ENCODE results near the gene SMNDC1. TPM values are rescaled to one million over a fixed set of nuclear protein-coding genes. Genes with fewer than 3 reads are reported as not detected.
"Not testable (repeated sequence)": the region's sequence is repeated elsewhere in the genome, so short reads cannot be mapped to it uniquely, and the experiment has no call there.

Gene SMNDC1
- total and polyA plus RNA-seq, 7 donors: 16.3 to 38.0 (median 24.4) TPM

- H3K36me3 ChIP-seq (ENCODE audit: insufficient read depth in 1 of 2, low read depth in 1 of 2): peaks cover 0 to 17% of the 10 kb centered on the region in 2 donors
- WGBS, 3 donors: 96 to 98% (median 96%) methylated on average over 4 to 5 of the region's 5 CpGs
- H3K4me3 ChIP-seq; H3K27ac ChIP-seq; DNase-seq; H3K9me3 ChIP-seq; intact Hi-C loops (cut with DNase I); H3K27me3 ChIP-seq (ENCODE audit: insufficient read depth in 3 of 3, low read length in 2 of 3); ATAC-seq: not testable (repeated sequence)
- peaks cover 12% of the 10 kb centered on the region for H3K4me1 ChIP-seq
Observed at GRCh38 chr10:110247833-110248232, 56.9 kb downstream of the SMNDC1 start.

GRCh38 chr10:110244550-110244949 is 60.2 kb downstream of the SMNDC1 start:
- ATAC-seq (no peak), DNase-seq (no peak)
- no peaks in the 10 kb centered on the region for H3K9me3 ChIP-seq
- 81 to 91% (median 87%) methylated on average over 3 of the region's 3 CpGs for WGBS, 3 donors
- H3K4me3 ChIP-seq: no peak overlapping the region
- H3K27ac ChIP-seq: no peak overlapping the region
- TF ChIP-seq CTCF (IDR thresholded peaks at IDR 0.05): no peak
- H3K36me3 ChIP-seq (ENCODE audit: insufficient read depth in 1 of 2, low read depth in 1 of 2): peaks cover 0 to 17% of the 10 kb centered on the region in 2 donors
- H3K27me3 ChIP-seq (ENCODE audit: insufficient read depth in 3 of 3, low read length in 2 of 3): no peaks in the 10 kb centered on the region
- intact Hi-C loops (cut with DNase I): no loop called here
- H3K4me1 ChIP-seq: peaks cover 15% of the 10 kb centered on the region

- H3K27me3 ChIP-seq (ENCODE audit: insufficient read depth in 3 of 3, low read length in 2 of 3): no peaks in the 10 kb centered on the region
- TF ChIP-seq CTCF (IDR thresholded peaks at IDR 0.05): no peak
- H3K36me3 ChIP-seq (ENCODE audit: insufficient read depth in 1 of 2, low read depth in 1 of 2): peaks cover 0 to 23% of the 10 kb centered on the region in 2 donors
- 89 to 93% (median 92%) methylated on average over 1 of the region's 1 CpG for whole genome bisulfite sequencing, 3 donors
- H3K4me1 ChIP-seq: peaks cover 15% of the 10 kb centered on the region
- no peak overlapping the region for H3K27ac ChIP-seq
- no peak overlapping the region for H3K4me3 ChIP-seq
- no peaks in the 10 kb centered on the region for H3K9me3 ChIP-seq
- DNase-seq (no peak), ATAC-seq (no peak)
- intact Hi-C loops (cut with DNase I): no loop called here
Observed at GRCh38 chr10:110242511-110242910, 62.2 kb downstream of the SMNDC1 start.

GRCh38 chr10:110241841-110242240 is 62.9 kb downstream of the SMNDC1 start:
- ATAC-seq: no peak
- TF ChIP-seq CTCF (IDR thresholded peaks at IDR 0.05): no peak
- peaks cover 0 to 24% of the 10 kb centered on the region in 2 donors for H3K36me3 ChIP-seq (ENCODE audit: insufficient read depth in 1 of 2, low read depth in 1 of 2)
- DNase-seq: no peak
- no peak overlapping the region for H3K4me3 ChIP-seq
- intact Hi-C loops (cut with DNase I): no loop called here
- no peaks in the 10 kb centered on the region for H3K9me3 ChIP-seq
- peaks cover 15% of the 10 kb centered on the region for H3K4me1 ChIP-seq
- no peak overlapping the region for H3K27ac ChIP-seq
- 76 to 88% (median 79%) methylated on average over 2 of the region's 2 CpGs for WGBS, 3 donors
- H3K27me3 ChIP-seq (ENCODE audit: insufficient read depth in 3 of 3, low read length in 2 of 3): no peaks in the 10 kb centered on the region

- Histone ChIP-seq H3K4me3 (no peak overlapping the region), H3K36me3 (ENCODE audit: insufficient read depth in 1 of 2, low read depth in 1 of 2) (peaks cover 0 to 21% of the 10 kb centered on the region in 2 donors), H3K9me3 (no peaks in the 10 kb centered on the region), H3K27ac (no peak overlapping the region), H3K4me1 (peaks cover 15% of the 10 kb centered on the region), H3K27me3 (ENCODE audit: insufficient read depth in 3 of 3, low read length in 2 of 3) (no peaks in the 10 kb centered on the region)
- 70 to 85% (median 79%) methylated on average over 3 of the region's 3 CpGs for WGBS, 3 donors
- intact Hi-C loops (cut with DNase I): no loop called here
- no peak for DNase-seq
- TF ChIP-seq CTCF (IDR thresholded peaks at IDR 0.05): no peak
- ATAC-seq: no peak
Observed at GRCh38 chr10:110241407-110241806, 63.3 kb downstream of the SMNDC1 start.

Other genes with a start within 250 kb of the SMNDC1 start
- gene MXI1, start 97.3 kb downstream of the SMNDC1 start, total RNA-seq: 10 to 100 TPM; 20.5 to 50.3 (median 34.8) TPM
- 10 to 100 TPM in 2 of 3 donors, 1 to 10 TPM in 1; 5.5 to 33.3 (median 27.1) TPM for gene MXI1, start 97.3 kb downstream of the SMNDC1 start, polyA plus RNA-seq
- gene DUSP5, start 193.0 kb upstream of the SMNDC1 start, total RNA-seq: 1 to 10 TPM; 1.3 to 2.9 (median 2.4) TPM
- 10 to 100 TPM in 1 of 3 donors, 1 to 10 TPM in 2; 1.2 to 77.5 (median 1.9) TPM for gene DUSP5, start 193.0 kb upstream of the SMNDC1 start, polyA plus RNA-seq

All from psoas muscle (tissue), 8 donors.